ENCODE results near the gene CYP46A1.

The CYP46A1 gene

GRCh38 chr14:99691111-99691885 lies 7.2 kb downstream of the CYP46A1 start:
- H3K4me1 ChIP-seq (ENCODE audit: insufficient read depth, low read length): peaks cover 3% of the 10 kb centered on the region
- no peak overlapping the region for H2AFZ ChIP-seq (ENCODE audit: low read depth, low read length)
- H3K4me3 ChIP-seq (ENCODE audit: low read length): no peak overlapping the region
- peaks cover 3% of the 10 kb centered on the region for H3K9me3 ChIP-seq (ENCODE audit: low read length)
- no peaks in the 10 kb centered on the region for H3K36me3 ChIP-seq (ENCODE audit: insufficient read depth, low read length)
- no peaks in the 10 kb centered on the region for H3K27me3 ChIP-seq (ENCODE audit: insufficient read depth, low read length)

- peaks cover 10% of the 10 kb centered on the region for H3K4me1 ChIP-seq (ENCODE audit: insufficient read depth, low read length)
- H3K9me3 ChIP-seq (ENCODE audit: low read length): peaks cover 5% of the 10 kb centered on the region
- H3K4me3 ChIP-seq (ENCODE audit: low read length): no peak overlapping the region
- H3K36me3 ChIP-seq (ENCODE audit: insufficient read depth, low read length): no peaks in the 10 kb centered on the region
- H3K27me3 ChIP-seq (ENCODE audit: insufficient read depth, low read length): no peaks in the 10 kb centered on the region
- H2AFZ ChIP-seq (ENCODE audit: low read depth, low read length): no peak overlapping the region
Measured at GRCh38 chr14:99693918-99694317, 9.8 kb downstream of the CYP46A1 start.

GRCh38 chr14:99696929-99697328 lies 12.8 kb downstream of the CYP46A1 start:
- Histone ChIP-seq H3K4me3 (ENCODE audit: low read length) (no peak overlapping the region), H3K9me3 (ENCODE audit: low read length) (peaks cover 5% of the 10 kb centered on the region), H3K27me3 (ENCODE audit: insufficient read depth, low read length) (no peaks in the 10 kb centered on the region), H3K36me3 (ENCODE audit: insufficient read depth, low read length) (no peaks in the 10 kb centered on the region), H2AFZ (ENCODE audit: low read depth, low read length) (no peak overlapping the region), H3K4me1 (ENCODE audit: insufficient read depth, low read length) (peaks cover 10% of the 10 kb centered on the region)

GRCh38 chr14:99698236-99698635 lies 14.1 kb downstream of the CYP46A1 start:
- H3K27me3 ChIP-seq (ENCODE audit: insufficient read depth, low read length): no peaks in the 10 kb centered on the region
- no peaks in the 10 kb centered on the region for H3K36me3 ChIP-seq (ENCODE audit: insufficient read depth, low read length)
- no peak overlapping the region for H2AFZ ChIP-seq (ENCODE audit: low read depth, low read length)
- H3K4me3 ChIP-seq (ENCODE audit: low read length): no peak overlapping the region
- peaks cover 10% of the 10 kb centered on the region for H3K4me1 ChIP-seq (ENCODE audit: insufficient read depth, low read length)
- H3K9me3 ChIP-seq (ENCODE audit: low read length): peaks cover 12% of the 10 kb centered on the region

GRCh38 chr14:99698642-99699041 lies 14.5 kb downstream of the CYP46A1 start:
- Histone ChIP-seq H2AFZ (ENCODE audit: low read depth, low read length) (no peak overlapping the region), H3K4me1 (ENCODE audit: insufficient read depth, low read length) (peaks cover 10% of the 10 kb centered on the region), H3K36me3 (ENCODE audit: insufficient read depth, low read length) (no peaks in the 10 kb centered on the region), H3K4me3 (ENCODE audit: low read length) (no peak overlapping the region), H3K9me3 (ENCODE audit: low read length) (peaks cover 15% of the 10 kb centered on the region), H3K27me3 (ENCODE audit: insufficient read depth, low read length) (no peaks in the 10 kb centered on the region)

- Histone ChIP-seq H3K4me3 (ENCODE audit: low read length) (no peak overlapping the region), H3K27me3 (ENCODE audit: insufficient read depth, low read length) (no peaks in the 10 kb centered on the region), H3K36me3 (ENCODE audit: insufficient read depth, low read length) (no peaks in the 10 kb centered on the region), H2AFZ (ENCODE audit: low read depth, low read length) (no peak overlapping the region), H3K4me1 (ENCODE audit: insufficient read depth, low read length) (peaks cover 10% of the 10 kb centered on the region), H3K9me3 (ENCODE audit: low read length) (peaks cover 13% of the 10 kb centered on the region)
Measured at GRCh38 chr14:99699085-99699760, 15.1 kb downstream of the CYP46A1 start.

- no peaks in the 10 kb centered on the region for H3K36me3 ChIP-seq (ENCODE audit: insufficient read depth, low read length)
- no peak overlapping the region for H3K4me3 ChIP-seq (ENCODE audit: low read length)
- H3K27me3 ChIP-seq (ENCODE audit: insufficient read depth, low read length): no peaks in the 10 kb centered on the region
- peaks cover 10% of the 10 kb centered on the region for H3K4me1 ChIP-seq (ENCODE audit: insufficient read depth, low read length)
- no peak overlapping the region for H2AFZ ChIP-seq (ENCODE audit: low read depth, low read length)
- H3K9me3 ChIP-seq (ENCODE audit: low read length): peaks cover 13% of the 10 kb centered on the region
Measured at GRCh38 chr14:99699861-99700260, 15.8 kb downstream of the CYP46A1 start.

GRCh38 chr14:99700379-99700778 lies 16.3 kb downstream of the CYP46A1 start:
- no peak overlapping the region for H3K4me3 ChIP-seq (ENCODE audit: low read length)
- H3K4me1 ChIP-seq (ENCODE audit: insufficient read depth, low read length): peaks cover 10% of the 10 kb centered on the region
- no peaks in the 10 kb centered on the region for H3K27me3 ChIP-seq (ENCODE audit: insufficient read depth, low read length)
- H3K9me3 ChIP-seq (ENCODE audit: low read length): peaks cover 13% of the 10 kb centered on the region
- H3K36me3 ChIP-seq (ENCODE audit: insufficient read depth, low read length): no peaks in the 10 kb centered on the region
- no peak overlapping the region for H2AFZ ChIP-seq (ENCODE audit: low read depth, low read length)

GRCh38 chr14:99701260-99701659 lies 17.2 kb downstream of the CYP46A1 start:
- Histone ChIP-seq H3K9me3 (ENCODE audit: low read length) (peaks cover 14% of the 10 kb centered on the region), H3K4me1 (ENCODE audit: insufficient read depth, low read length) (peaks cover 10% of the 10 kb centered on the region), H3K36me3 (ENCODE audit: insufficient read depth, low read length) (no peaks in the 10 kb centered on the region), H3K4me3 (ENCODE audit: low read length) (no peak overlapping the region), H2AFZ (ENCODE audit: low read depth, low read length) (no peak overlapping the region), H3K27me3 (ENCODE audit: insufficient read depth, low read length) (no peaks in the 10 kb centered on the region)

- H3K4me3 ChIP-seq (ENCODE audit: low read length): no peak overlapping the region
- H3K27me3 ChIP-seq (ENCODE audit: insufficient read depth, low read length): no peaks in the 10 kb centered on the region
- H3K4me1 ChIP-seq (ENCODE audit: insufficient read depth, low read length): peaks cover 8% of the 10 kb centered on the region
- H3K36me3 ChIP-seq (ENCODE audit: insufficient read depth, low read length): no peaks in the 10 kb centered on the region
- no peak overlapping the region for H2AFZ ChIP-seq (ENCODE audit: low read depth, low read length)
- peaks cover 14% of the 10 kb centered on the region for H3K9me3 ChIP-seq (ENCODE audit: low read length)
Measured at GRCh38 chr14:99702115-99702514, 18.0 kb downstream of the CYP46A1 start.

GRCh38 chr14:99703381-99703780 lies 19.3 kb downstream of the CYP46A1 start:
- H3K9me3 ChIP-seq (ENCODE audit: low read length): peaks cover 14% of the 10 kb centered on the region
- no peaks in the 10 kb centered on the region for H3K27me3 ChIP-seq (ENCODE audit: insufficient read depth, low read length)
- no peak overlapping the region for H3K4me3 ChIP-seq (ENCODE audit: low read length)
- H3K36me3 ChIP-seq (ENCODE audit: insufficient read depth, low read length): no peaks in the 10 kb centered on the region
- no peak overlapping the region for H2AFZ ChIP-seq (ENCODE audit: low read depth, low read length)
- H3K4me1 ChIP-seq (ENCODE audit: insufficient read depth, low read length): no peaks in the 10 kb centered on the region

GRCh38 chr14:99704037-99704436 lies 19.9 kb downstream of the CYP46A1 start:
- Histone ChIP-seq H3K9me3 (ENCODE audit: low read length) (peaks cover 12% of the 10 kb centered on the region), H3K36me3 (ENCODE audit: insufficient read depth, low read length) (no peaks in the 10 kb centered on the region), H3K4me3 (ENCODE audit: low read length) (no peak overlapping the region), H2AFZ (ENCODE audit: low read depth, low read length) (no peak overlapping the region), H3K27me3 (ENCODE audit: insufficient read depth, low read length) (no peaks in the 10 kb centered on the region), H3K4me1 (ENCODE audit: insufficient read depth, low read length) (no peaks in the 10 kb centered on the region)

GRCh38 chr14:99706107-99706900 lies 22.2 kb downstream of the CYP46A1 start:
- Histone ChIP-seq H3K9me3 (ENCODE audit: low read length) (peaks cover 12% of the 10 kb centered on the region), H3K27me3 (ENCODE audit: insufficient read depth, low read length) (no peaks in the 10 kb centered on the region), H3K4me1 (ENCODE audit: insufficient read depth, low read length) (no peaks in the 10 kb centered on the region), H2AFZ (ENCODE audit: low read depth, low read length) (no peak overlapping the region), H3K4me3 (ENCODE audit: low read length) (no peak overlapping the region), H3K36me3 (ENCODE audit: insufficient read depth, low read length) (no peaks in the 10 kb centered on the region)
